ENCODE results near the gene COL12A1. TPM values are rescaled to one million over a fixed set of nuclear protein-coding genes. Genes with fewer than 3 reads are reported as not detected.

COL12A1 gene
- total and polyA plus RNA-seq, 2 donors (not counting 1 experiment from before 2014, with no cell fraction given): 1,023 to 1,075 TPM

DNA sequence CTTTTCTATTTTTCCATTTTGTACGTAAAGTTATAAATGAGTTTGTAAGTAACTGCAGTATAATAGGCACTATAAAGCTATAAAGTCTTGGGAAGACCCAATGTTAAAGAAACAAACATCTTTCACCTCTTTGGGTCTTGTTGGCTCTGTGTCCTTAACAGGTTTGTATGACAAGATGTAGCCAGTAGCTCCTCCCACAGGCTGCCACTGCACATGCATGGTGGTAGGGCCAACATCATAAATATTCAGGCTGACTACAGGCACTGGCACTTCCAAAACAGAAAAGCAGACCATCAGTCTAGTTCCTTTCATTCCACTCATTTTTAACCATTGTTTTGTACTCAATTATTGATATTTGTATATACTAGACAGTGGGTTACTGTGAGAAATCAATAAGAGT is 59.9 kb downstream of the COL12A1 start:
- no peak for DNase-seq (ENCODE audit: low read depth in 2 of 2)

DNA sequence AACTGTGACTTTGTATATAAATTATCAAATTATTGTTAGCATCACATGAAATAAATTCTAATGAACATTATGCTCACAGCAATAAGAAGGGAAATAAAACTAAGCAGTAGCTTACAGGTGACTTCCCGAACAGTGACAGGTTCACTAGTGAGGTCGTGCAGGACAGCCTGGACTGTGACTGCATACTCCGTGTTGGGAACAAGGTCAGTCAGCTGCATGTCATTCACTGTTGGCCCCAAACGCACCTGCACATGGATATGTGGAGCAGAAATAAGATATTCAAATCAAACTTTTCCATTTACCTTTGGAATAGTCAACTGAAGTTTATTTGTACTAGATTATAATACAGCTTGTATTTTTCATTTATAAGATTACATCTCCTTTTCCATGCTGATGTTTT is 60.6 kb downstream of the COL12A1 start:
- peaks cover 19% of the 10 kb centered on the region for H3K36me3 ChIP-seq (ENCODE audit: control insufficient read depth, insufficient read depth, low read length)
- no peak overlapping the region for H2AFZ ChIP-seq (ENCODE audit: low read length)
- no peak overlapping the region for H3K4me3 ChIP-seq (replicated peaks in 1 of 4; ENCODE audit: control extremely low read depth in 1 of 4, insufficient read depth in 1 of 4, low read depth in 3 of 4, low read length in 4 of 4)
- H3K79me2 ChIP-seq (ENCODE audit: control insufficient read depth, insufficient read depth, low read length): peaks cover 13% of the 10 kb centered on the region
- DNase-seq (ENCODE audit: low read depth in 2 of 2): no peak
- no peak overlapping the region for H3K4me2 ChIP-seq (ENCODE audit: extremely low read depth, insufficient read depth, low read length)
- H3K4me1 ChIP-seq (ENCODE audit: control insufficient read depth, extremely low read depth, insufficient read depth, low read length): peaks cover 11% of the 10 kb centered on the region
- H3K27ac ChIP-seq (ENCODE audit: insufficient read depth, low read length): no peak overlapping the region
- no peaks in the 10 kb centered on the region for H4K20me1 ChIP-seq (ENCODE audit: control insufficient read depth, extremely low read depth, insufficient read depth, low read length)
- no peaks in the 10 kb centered on the region for H3K27me3 ChIP-seq (ENCODE audit: control insufficient read depth, insufficient read depth, low read length)
- H3K9me3 ChIP-seq (ENCODE audit: control insufficient read depth, insufficient read depth, low read depth, low read length): no peaks in the 10 kb centered on the region
- no peak overlapping the region for H3K9ac ChIP-seq (ENCODE audit: insufficient read depth, low read length)
- no peak for TF ChIP-seq EZH2 (IDR thresholded peaks at IDR 0.05; ENCODE audit: low read length, missing control alignments)
- TF ChIP-seq, protein P1, sequence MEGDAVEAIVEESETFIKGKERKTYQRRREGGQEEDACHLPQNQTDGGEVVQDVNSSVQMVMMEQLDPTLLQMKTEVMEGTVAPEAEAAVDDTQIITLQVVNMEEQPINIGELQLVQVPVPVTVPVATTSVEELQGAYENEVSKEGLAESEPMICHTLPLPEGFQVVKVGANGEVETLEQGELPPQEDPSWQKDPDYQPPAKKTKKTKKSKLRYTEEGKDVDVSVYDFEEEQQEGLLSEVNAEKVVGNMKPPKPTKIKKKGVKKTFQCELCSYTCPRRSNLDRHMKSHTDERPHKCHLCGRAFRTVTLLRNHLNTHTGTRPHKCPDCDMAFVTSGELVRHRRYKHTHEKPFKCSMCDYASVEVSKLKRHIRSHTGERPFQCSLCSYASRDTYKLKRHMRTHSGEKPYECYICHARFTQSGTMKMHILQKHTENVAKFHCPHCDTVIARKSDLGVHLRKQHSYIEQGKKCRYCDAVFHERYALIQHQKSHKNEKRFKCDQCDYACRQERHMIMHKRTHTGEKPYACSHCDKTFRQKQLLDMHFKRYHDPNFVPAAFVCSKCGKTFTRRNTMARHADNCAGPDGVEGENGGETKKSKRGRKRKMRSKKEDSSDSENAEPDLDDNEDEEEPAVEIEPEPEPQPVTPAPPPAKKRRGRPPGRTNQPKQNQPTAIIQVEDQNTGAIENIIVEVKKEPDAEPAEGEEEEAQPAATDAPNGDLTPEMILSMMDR (conservative IDR thresholded peaks at IDR 0.05 in 1 of 2, IDR thresholded peaks at IDR 0.05 in 1 of 2; ENCODE audit: low read depth in 1 of 2, low read length in 2 of 2): no peak

More for the DNA sequence above, 59.9 kb downstream of the COL12A1 start:
- H3K36me3 ChIP-seq (ENCODE audit: control insufficient read depth, insufficient read depth, low read length): peaks cover 20% of the 10 kb centered on the region
- no peak overlapping the region for H2AFZ ChIP-seq (ENCODE audit: low read length)
- no peak overlapping the region for H3K9ac ChIP-seq (ENCODE audit: insufficient read depth, low read length)
- H3K4me1 ChIP-seq (ENCODE audit: control insufficient read depth, extremely low read depth, insufficient read depth, low read length): peaks cover 11% of the 10 kb centered on the region
- H3K9me3 ChIP-seq (ENCODE audit: control insufficient read depth, insufficient read depth, low read depth, low read length): no peaks in the 10 kb centered on the region
- no peak overlapping the region for H3K27ac ChIP-seq (ENCODE audit: insufficient read depth, low read length)
- H4K20me1 ChIP-seq (ENCODE audit: control insufficient read depth, extremely low read depth, insufficient read depth, low read length): no peaks in the 10 kb centered on the region
- H3K27me3 ChIP-seq (ENCODE audit: control insufficient read depth, insufficient read depth, low read length): no peaks in the 10 kb centered on the region
- TF ChIP-seq EZH2 (IDR thresholded peaks at IDR 0.05; ENCODE audit: low read length, missing control alignments): no peak
- TF ChIP-seq, protein P1 (conservative IDR thresholded peaks at IDR 0.05 in 1 of 2, IDR thresholded peaks at IDR 0.05 in 1 of 2; ENCODE audit: low read depth in 1 of 2, low read length in 2 of 2): no peak
- peaks cover 15% of the 10 kb centered on the region for H3K79me2 ChIP-seq (ENCODE audit: control insufficient read depth, insufficient read depth, low read length)
- no peak overlapping the region for H3K4me2 ChIP-seq (ENCODE audit: extremely low read depth, insufficient read depth, low read length)
- no peak overlapping the region for H3K4me3 ChIP-seq (replicated peaks in 1 of 4; ENCODE audit: control extremely low read depth in 1 of 4, insufficient read depth in 1 of 4, low read depth in 3 of 4, low read length in 4 of 4)

DNA sequence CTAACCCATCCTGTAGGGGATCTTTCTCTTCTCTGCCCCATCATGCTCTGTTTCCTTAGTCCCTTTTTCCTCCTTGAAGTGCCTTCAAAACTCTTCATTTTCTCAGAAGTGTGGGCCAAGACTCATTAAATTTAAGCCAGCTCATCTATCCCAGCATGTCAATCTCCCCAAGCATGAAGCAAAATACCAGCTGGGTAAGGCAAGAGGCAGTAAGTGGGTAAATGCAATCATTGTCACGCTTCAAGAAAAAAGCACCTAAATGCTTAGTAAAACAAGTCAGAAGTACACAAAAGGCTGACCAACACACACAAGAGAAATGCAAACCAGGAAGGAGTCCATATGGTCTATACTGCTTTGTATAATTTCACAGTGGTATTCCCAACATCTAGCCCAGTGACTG is 61.5 kb downstream of the COL12A1 start:
- TF ChIP-seq EZH2 (IDR thresholded peaks at IDR 0.05; ENCODE audit: low read length, missing control alignments): no peak
- TF ChIP-seq, protein P1 (conservative IDR thresholded peaks at IDR 0.05 in 1 of 2, IDR thresholded peaks at IDR 0.05 in 1 of 2; ENCODE audit: low read depth in 1 of 2, low read length in 2 of 2): no peak
- no peaks in the 10 kb centered on the region for H3K27me3 ChIP-seq (ENCODE audit: control insufficient read depth, insufficient read depth, low read length)
- no peak overlapping the region for H3K27ac ChIP-seq (ENCODE audit: insufficient read depth, low read length)
- H3K4me3 ChIP-seq (replicated peaks in 1 of 4; ENCODE audit: control extremely low read depth in 1 of 4, insufficient read depth in 1 of 4, low read depth in 3 of 4, low read length in 4 of 4): no peak overlapping the region
- no peaks in the 10 kb centered on the region for H3K9me3 ChIP-seq (ENCODE audit: control insufficient read depth, insufficient read depth, low read depth, low read length)
- no peak overlapping the region for H2AFZ ChIP-seq (ENCODE audit: low read length)
- H3K36me3 ChIP-seq (ENCODE audit: control insufficient read depth, insufficient read depth, low read length): peaks cover 25% of the 10 kb centered on the region
- H3K9ac ChIP-seq (ENCODE audit: insufficient read depth, low read length): no peak overlapping the region
- peaks cover 16% of the 10 kb centered on the region for H3K79me2 ChIP-seq (ENCODE audit: control insufficient read depth, insufficient read depth, low read length)
- peaks cover 11% of the 10 kb centered on the region for H3K4me1 ChIP-seq (ENCODE audit: control insufficient read depth, extremely low read depth, insufficient read depth, low read length)
- no peaks in the 10 kb centered on the region for H4K20me1 ChIP-seq (ENCODE audit: control insufficient read depth, extremely low read depth, insufficient read depth, low read length)
- DNase-seq (ENCODE audit: low read depth in 2 of 2): no peak
- H3K4me2 ChIP-seq (ENCODE audit: extremely low read depth, insufficient read depth, low read length): no peak overlapping the region
